Thymus (tissue), 11 donors: Measurements from ENCODE around the gene CHSY1. TPM values are rescaled to one million over a fixed set of nuclear protein-coding genes. Genes with fewer than 3 reads are reported as not detected.

Source experiments
- DNase-seq, 9 donors: peaks; one replicate each; pipeline ENCODE4 v3.0.0-alpha.2; 2013; ENCODE audit warnings: low spot score in 9 of 9, low read depth in 6 of 9, missing footprints in 1 of 9
- H3K27ac ChIP-seq, 2 donors: one replicate each; pipeline ENCODE4 v1.5.1; 2013; ENCODE audit warnings: control low read depth in 1 of 2, low read depth in 1 of 2, low read length in 1 of 2, mild to moderate bottlenecking in 1 of 2, moderate library complexity in 1 of 2
- H3K27me3 ChIP-seq, 2 donors: one replicate each; pipeline ENCODE4 v1.5.1; 2013; ENCODE audit warnings: low read length in 1 of 2; ENCODE audit not compliant: control insufficient read depth in 2 of 2, insufficient read depth in 1 of 2
- H3K36me3 ChIP-seq, 2 donors: one replicate each; pipeline ENCODE4 v1.5.1; 2013; ENCODE audit warnings: low read length in 1 of 2, mild to moderate bottlenecking in 1 of 2, moderate library complexity in 1 of 2; ENCODE audit not compliant: control insufficient read depth in 2 of 2, insufficient read depth in 2 of 2
- H3K4me1 ChIP-seq, 2 donors: one replicate each; pipeline ENCODE4 v1.5.1; 2013; ENCODE audit warnings: low read length in 2 of 2; ENCODE audit not compliant: control insufficient read depth in 2 of 2, insufficient read depth in 2 of 2
- H3K4me3 ChIP-seq, 2 donors: one replicate each; pipeline ENCODE4 v1.5.1; 2013; ENCODE audit warnings: low read length in 2 of 2, control low read depth in 1 of 2, mild to moderate bottlenecking in 1 of 2
- H3K9me3 ChIP-seq, 2 donors: one replicate each; pipeline ENCODE4 v1.5.1; 2013; ENCODE audit warnings: low read length in 1 of 2, mild to moderate bottlenecking in 1 of 2; ENCODE audit not compliant: control insufficient read depth in 2 of 2, insufficient read depth in 1 of 2
- WGBS: extraction: QIAGEN DNeasy Blood & Tissue Kit; methylation state at CpG from one replicate; pipeline ENCODE4 v1.1.7; 2013; 5-methylcytosine and 5-hydroxymethylcytosine counted together
- polyA plus RNA-seq: library from polyadenylated mRNA; stranded (reverse); fragments of 200-250 nt; gene quantifications from one replicate; pipeline ENCODE4 v1.2.3, GENCODE V29; 2013
- total RNA-seq: library from RNA; stranded (reverse); fragments of 120-200 nt; gene quantifications from one replicate; pipeline ENCODE4 v1.2.4, GENCODE V29; 2013
- donor health status: healthy.

Gene CHSY1
- total and polyA plus RNA-seq, 2 donors: 13.1 to 14.9 TPM

GRCh38 chr15:101275018-101275417 lies 23.2 kb upstream of the CHSY1 start:
- no peak for DNase-seq
- 95% methylated on average over 5 of the region's 5 CpGs for WGBS
- no peak overlapping the region for H3K4me3 ChIP-seq
- H3K27me3 ChIP-seq: no peaks in the 10 kb centered on the region
- H3K9me3 ChIP-seq: no peaks in the 10 kb centered on the region
- peaks cover 9 to 11% of the 10 kb centered on the region in 2 donors for H3K4me1 ChIP-seq
- H3K27ac ChIP-seq: no peak overlapping the region
- peaks cover 38 to 51% of the 10 kb centered on the region in 2 donors for H3K36me3 ChIP-seq

GRCh38 chr15:101273534-101273933 lies 21.7 kb upstream of the CHSY1 start:
- H3K27ac ChIP-seq: no peak overlapping the region
- WGBS: 86% methylated on average over 5 of the region's 5 CpGs

GRCh38 chr15:101272584-101272983 lies 20.7 kb upstream of the CHSY1 start:
- DNase-seq: no peak
- no peak overlapping the region for H3K4me3 ChIP-seq
- no peak overlapping the region for H3K27ac ChIP-seq
- no peaks in the 10 kb centered on the region for H3K9me3 ChIP-seq
- H3K36me3 ChIP-seq: peaks cover 41 to 50% of the 10 kb centered on the region in 2 donors
- H3K4me1 ChIP-seq: peaks cover 6 to 7% of the 10 kb centered on the region in 2 donors
- 97% methylated on average over 9 of the region's 9 CpGs for WGBS
- H3K27me3 ChIP-seq: no peaks in the 10 kb centered on the region

More at GRCh38 chr15:101273534-101273933, 21.7 kb upstream of the CHSY1 start:
- Histone ChIP-seq H3K4me1 (peaks cover 9 to 11% of the 10 kb centered on the region in 2 donors), H3K27me3 (no peaks in the 10 kb centered on the region), H3K4me3 (no peak overlapping the region), H3K36me3 (peaks cover 41 to 50% of the 10 kb centered on the region in 2 donors), H3K9me3 (no peaks in the 10 kb centered on the region)
- DNase-seq: no peak

- Histone ChIP-seq H3K27ac (no peak overlapping the region), H3K9me3 (no peaks in the 10 kb centered on the region), H3K4me1 (no peaks in the 10 kb centered on the region), H3K36me3 (peaks cover 37 to 44% of the 10 kb centered on the region in 2 donors), H3K27me3 (no peaks in the 10 kb centered on the region), H3K4me3 (no peak overlapping the region)
- WGBS: 96% methylated on average over 16 of the region's 16 CpGs
- no peak for DNase-seq
Observed at GRCh38 chr15:101269479-101270223, 17.8 kb upstream of the CHSY1 start.

GRCh38 chr15:101267320-101268104 lies 15.7 kb upstream of the CHSY1 start:
- no peaks in the 10 kb centered on the region for H3K9me3 ChIP-seq
- no peak overlapping the region for H3K4me3 ChIP-seq
- H3K36me3 ChIP-seq: peaks cover 23 to 25% of the 10 kb centered on the region in 2 donors
- H3K27me3 ChIP-seq: no peaks in the 10 kb centered on the region
- H3K27ac ChIP-seq: no peak overlapping the region
- WGBS: 86% methylated on average over 18 of the region's 18 CpGs
- no peaks in the 10 kb centered on the region for H3K4me1 ChIP-seq
- no peak for DNase-seq

GRCh38 chr15:101266787-101267186 lies 14.9 kb upstream of the CHSY1 start:
- Histone ChIP-seq H3K4me3 (no peak overlapping the region), H3K27ac (no peak overlapping the region), H3K36me3 (peaks cover 18% of the 10 kb centered on the region in 2 donors), H3K27me3 (no peaks in the 10 kb centered on the region), H3K9me3 (no peaks in the 10 kb centered on the region), H3K4me1 (no peaks in the 10 kb centered on the region)
- 90% methylated on average over 9 of the region's 9 CpGs for WGBS
- no peak for DNase-seq

- H3K4me3 ChIP-seq: no peak overlapping the region
- H3K27ac ChIP-seq: no peak overlapping the region
- DNase-seq: no peak
- WGBS: 84% methylated on average over 3 of the region's 3 CpGs
- no peaks in the 10 kb centered on the region for H3K4me1 ChIP-seq
- H3K36me3 ChIP-seq: peaks cover 10 to 12% of the 10 kb centered on the region in 2 donors
- H3K9me3 ChIP-seq: no peaks in the 10 kb centered on the region
- no peaks in the 10 kb centered on the region for H3K27me3 ChIP-seq
Observed at GRCh38 chr15:101266034-101266433, 14.2 kb upstream of the CHSY1 start.

GRCh38 chr15:101264911-101265641 lies 13.2 kb upstream of the CHSY1 start:
- no peaks in the 10 kb centered on the region for H3K9me3 ChIP-seq
- H3K4me1 ChIP-seq: no peaks in the 10 kb centered on the region
- no peak overlapping the region for H3K4me3 ChIP-seq
- DNase-seq: no peak
- H3K27me3 ChIP-seq: no peaks in the 10 kb centered on the region
- WGBS: 91% methylated on average over 17 of the region's 17 CpGs
- H3K36me3 ChIP-seq: peaks cover 2 to 3% of the 10 kb centered on the region in 2 donors
- H3K27ac ChIP-seq: peak overlapping the region in 1 of 2 donors; percentile 47
